Measurements from ENCODE around the gene PLBD1.

The PLBD1 gene

GRCh38 chr12:14567351-14568162 is at the start of gene PLBD1:
PLBD1 (minus strand) TSS chr12:14567883; CDS start chr12:14567696, 187 bp downstream.
- no peak for DNase-seq (ENCODE audit: low read depth)

DNA sequence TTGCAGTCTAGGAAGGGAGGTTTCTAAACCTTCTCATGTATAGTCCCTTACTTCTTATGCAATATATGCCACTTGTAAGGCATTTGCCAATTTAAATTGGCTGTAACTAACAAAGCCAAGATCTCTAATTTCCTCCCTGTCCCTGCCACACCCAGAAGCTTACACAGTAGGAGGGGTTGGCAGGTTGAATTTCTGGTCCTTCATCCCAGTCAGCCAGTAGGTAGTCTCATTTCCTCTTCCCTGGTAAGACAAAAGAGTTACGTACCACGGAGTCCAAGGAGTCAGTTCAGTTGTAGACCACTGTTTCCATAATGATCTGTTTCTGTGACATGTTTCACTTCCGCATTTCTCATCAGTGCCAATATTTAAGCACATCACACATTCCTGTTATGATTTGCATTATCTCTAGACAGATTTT is 47.0 kb upstream of the PLBD1 start:
- DNase-seq (ENCODE audit: low read depth): no peak

GRCh38 chr12:14613718-14614117 is 46.0 kb upstream of the PLBD1 start:
- DNase-seq (ENCODE audit: low read depth): no peak

- no peak for DNase-seq (ENCODE audit: low read depth)
Observed at GRCh38 chr12:14612898-14613445, 45.3 kb upstream of the PLBD1 start.

DNA sequence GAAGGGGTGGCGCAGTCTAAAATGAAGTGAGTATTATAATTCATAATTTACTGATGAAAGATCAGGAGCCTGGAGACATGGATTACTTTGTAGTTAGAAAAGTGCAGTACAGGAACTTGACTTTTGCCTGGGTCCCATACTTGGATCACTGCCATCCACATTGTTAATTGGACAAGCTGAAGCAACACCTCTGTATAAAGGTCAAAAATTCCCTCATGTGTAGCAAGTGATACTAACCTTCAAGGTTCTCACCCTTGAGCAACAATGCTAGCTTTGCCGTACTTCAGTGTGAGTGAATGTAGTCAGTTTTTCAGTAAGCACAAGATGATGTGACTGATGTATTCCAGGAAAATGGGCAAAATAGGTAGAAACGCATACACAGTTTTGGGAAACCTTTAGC is 44.6 kb upstream of the PLBD1 start:
- no peak for DNase-seq (ENCODE audit: low read depth)

- DNase-seq (ENCODE audit: low read depth): no peak
Observed at GRCh38 chr12:14611640-14612203, 44.0 kb upstream of the PLBD1 start.

- DNase-seq (ENCODE audit: low read depth): no peak
Observed at GRCh38 chr12:14607568-14607967, 39.9 kb upstream of the PLBD1 start.

DNA sequence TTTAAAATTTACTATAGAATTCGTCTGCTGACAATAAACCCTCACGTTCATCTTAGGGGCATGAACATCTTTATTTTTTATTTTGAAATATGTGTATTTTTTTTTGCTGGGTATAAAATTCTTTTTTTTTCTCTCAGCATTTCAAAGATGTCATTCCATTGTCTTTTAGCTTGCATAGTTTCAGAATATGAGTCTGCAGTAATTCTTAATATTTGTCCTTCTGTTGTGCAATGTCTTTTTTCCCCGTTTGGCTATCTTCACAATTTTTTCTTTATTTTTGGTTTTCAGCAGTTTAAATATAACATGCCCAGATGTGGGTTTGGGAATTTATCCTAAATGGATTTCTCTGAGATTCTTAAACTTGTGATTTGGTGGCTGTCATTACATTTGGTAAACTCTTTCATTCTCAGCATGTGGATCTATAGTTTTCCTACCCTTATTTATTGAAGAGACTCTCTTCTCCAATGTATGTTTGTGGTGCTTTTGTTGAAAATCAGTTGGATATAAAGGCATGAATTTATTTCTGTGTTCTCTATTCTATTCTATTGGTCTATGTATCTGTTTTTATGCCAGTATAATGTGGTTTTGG is 37.8 kb upstream of the PLBD1 start:
- no peak for DNase-seq (ENCODE audit: low read depth)

- DNase-seq (ENCODE audit: low read depth): no peak
Observed at GRCh38 chr12:14601692-14602478, 34.2 kb upstream of the PLBD1 start.

GRCh38 chr12:14597480-14597879 is 29.8 kb upstream of the PLBD1 start:
- no peak for DNase-seq (ENCODE audit: low read depth)

- DNase-seq (ENCODE audit: low read depth): no peak
Observed at GRCh38 chr12:14591719-14592118, 24.0 kb upstream of the PLBD1 start.

GRCh38 chr12:14589169-14590004 is 21.7 kb upstream of the PLBD1 start:
- no peak for DNase-seq (ENCODE audit: low read depth)

GRCh38 chr12:14588571-14588970 is 20.9 kb upstream of the PLBD1 start:
- no peak for DNase-seq (ENCODE audit: low read depth)

GRCh38 chr12:14578646-14579045 is 11.0 kb upstream of the PLBD1 start:
- DNase-seq (ENCODE audit: low read depth): no peak

DNA sequence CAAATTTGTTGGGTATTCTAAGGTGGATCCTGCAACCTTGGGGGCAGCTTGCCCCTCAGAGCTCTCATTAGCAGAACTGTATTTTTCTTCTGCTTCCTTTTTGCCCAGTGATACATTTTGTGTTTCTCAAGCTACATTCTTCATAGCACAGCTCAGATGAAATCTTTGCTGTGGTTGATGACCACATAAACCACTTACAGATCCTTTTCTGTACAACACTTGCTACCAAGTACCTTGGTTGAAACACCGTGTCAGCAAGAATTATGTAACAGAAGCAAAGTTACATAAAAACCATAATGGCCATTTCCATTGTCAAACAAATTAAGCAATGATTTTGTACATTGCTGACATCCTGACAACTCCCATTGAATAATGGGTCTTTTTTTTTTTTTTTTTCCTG is 9.7 kb upstream of the PLBD1 start:
- no peak for DNase-seq (ENCODE audit: low read depth)

- DNase-seq (ENCODE audit: low read depth): no peak
Observed at GRCh38 chr12:14576896-14577295, 9.2 kb upstream of the PLBD1 start.

DNA sequence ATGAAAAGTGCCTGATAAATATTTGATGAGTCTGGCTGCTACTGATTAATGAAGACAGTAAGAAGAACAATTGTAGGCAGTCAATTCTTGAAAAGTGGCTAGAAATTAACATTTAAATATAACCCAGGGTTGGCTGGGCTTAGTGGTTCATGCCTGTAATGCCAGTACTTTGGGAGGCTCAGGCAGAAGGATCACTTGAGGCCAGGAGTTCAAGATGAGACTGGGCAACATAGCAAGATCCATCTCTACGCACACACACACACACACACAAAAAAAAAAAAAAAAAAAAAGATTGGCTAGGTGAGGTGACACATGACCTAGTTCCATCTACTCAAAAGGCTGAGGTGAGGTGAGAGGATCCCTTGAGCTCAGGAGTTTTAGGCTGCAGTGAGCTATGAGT is 7.9 kb upstream of the PLBD1 start:
- no peak for DNase-seq (ENCODE audit: low read depth)

- no peak for DNase-seq (ENCODE audit: low read depth)
Observed at GRCh38 chr12:14573118-14573517, 5.4 kb upstream of the PLBD1 start.

GRCh38 chr12:14572401-14572800 is 4.7 kb upstream of the PLBD1 start:
- no peak for DNase-seq (ENCODE audit: low read depth)

DNA sequence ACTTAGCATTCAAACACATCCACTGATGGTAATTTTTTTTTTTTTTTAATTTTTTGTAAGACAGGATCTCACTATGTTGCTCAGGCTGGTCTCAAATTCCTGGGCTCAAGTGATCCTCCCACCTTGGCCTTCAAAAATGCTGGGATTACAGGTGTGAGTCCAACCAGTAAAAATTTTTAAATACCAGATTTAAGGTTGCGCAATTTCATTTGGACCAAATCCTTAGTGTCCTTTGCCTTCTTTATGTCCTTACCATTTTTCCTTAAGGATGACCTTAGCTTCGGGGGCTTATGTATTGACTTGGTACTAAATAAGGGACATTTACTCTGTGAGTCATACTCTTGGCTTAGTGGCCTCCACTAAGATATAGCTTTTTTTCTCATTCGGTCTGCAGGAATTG is 4.1 kb upstream of the PLBD1 start:
- no peak for DNase-seq (ENCODE audit: low read depth)

GRCh38 chr12:14570231-14570630 is 2.5 kb upstream of the PLBD1 start:
- no peak for DNase-seq (ENCODE audit: low read depth)

Data from stimulated activated CD8-positive, alpha-beta memory T cell treated with anti-CD3 and anti-CD28 coated beads, Interleukin-12 subunit alpha, Interleukin-12 subunit beta, amount 100 ng/mL, for 1 hour (primary cell).